Measurements from ENCODE around the gene A1CF.

GRCh38 chr10:50855015-50855414 lies 30.4 kb downstream of the A1CF start:
- no peak for TF ChIP-seq GABPA (IDR thresholded peaks at IDR 0.05; ENCODE audit: borderline replicate concordance, insufficient read depth, low read length)
- TF ChIP-seq SRF (IDR thresholded peaks at IDR 0.05; ENCODE audit: low read depth, low read length): no peak
- no peak for TF ChIP-seq EP300 (IDR thresholded peaks at IDR 0.05; ENCODE audit: borderline replicate concordance in 1 of 2, low read depth in 2 of 2, low read length in 2 of 2)
- no peak for TF ChIP-seq E2F6 (IDR thresholded peaks at IDR 0.05)
- TF ChIP-seq POLR2AphosphoS5 (IDR thresholded peaks at IDR 0.05; ENCODE audit: low read depth, low read length): no peak
- TF ChIP-seq CTCF (IDR thresholded peaks at IDR 0.05; ENCODE audit: control extremely low read depth in 1 of 3, insufficient read depth in 1 of 3, low read depth in 1 of 3, low read length in 3 of 3): no peak
- no peak for TF ChIP-seq PHF8 (conservative IDR thresholded peaks at IDR 0.05; ENCODE audit: low read depth, low read length)
